Hematopoietic multipotent progenitor cell treated with erythropoietin and hydrocortisone succinate and interleukin-3 and kit ligand, for 4 days (in vitro differentiated cells): ENCODE data around the gene RUNX3.
"Not testable (repeated sequence)": the region's sequence is repeated elsewhere in the genome, so short reads cannot be mapped to it uniquely, and the experiment has no call there.

Experiments
- DNase-seq: peaks from one replicate; pipeline ENCODE4 v3.0.0-alpha.2; 2015

Gene RUNX3

DNA sequence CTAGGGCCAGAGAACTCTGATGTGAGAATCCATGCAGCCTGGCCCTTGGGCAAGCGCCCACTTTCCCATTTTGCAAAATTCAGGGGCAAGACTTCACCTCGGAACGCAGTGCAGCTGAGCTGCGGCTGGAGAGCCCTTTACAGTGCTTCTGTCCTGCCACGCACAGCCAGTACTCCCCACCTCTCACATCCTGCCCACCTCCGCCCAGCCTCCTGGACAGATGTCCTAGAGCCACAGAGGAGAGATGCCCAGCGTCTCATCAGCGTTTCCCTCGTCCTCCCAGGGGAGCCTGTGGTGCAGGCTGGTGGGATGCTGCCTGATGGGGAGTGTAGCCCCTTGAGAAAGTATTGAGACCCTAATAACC, 29.6 kb downstream of the RUNX3 start:
- no peak for DNase-seq

DNA sequence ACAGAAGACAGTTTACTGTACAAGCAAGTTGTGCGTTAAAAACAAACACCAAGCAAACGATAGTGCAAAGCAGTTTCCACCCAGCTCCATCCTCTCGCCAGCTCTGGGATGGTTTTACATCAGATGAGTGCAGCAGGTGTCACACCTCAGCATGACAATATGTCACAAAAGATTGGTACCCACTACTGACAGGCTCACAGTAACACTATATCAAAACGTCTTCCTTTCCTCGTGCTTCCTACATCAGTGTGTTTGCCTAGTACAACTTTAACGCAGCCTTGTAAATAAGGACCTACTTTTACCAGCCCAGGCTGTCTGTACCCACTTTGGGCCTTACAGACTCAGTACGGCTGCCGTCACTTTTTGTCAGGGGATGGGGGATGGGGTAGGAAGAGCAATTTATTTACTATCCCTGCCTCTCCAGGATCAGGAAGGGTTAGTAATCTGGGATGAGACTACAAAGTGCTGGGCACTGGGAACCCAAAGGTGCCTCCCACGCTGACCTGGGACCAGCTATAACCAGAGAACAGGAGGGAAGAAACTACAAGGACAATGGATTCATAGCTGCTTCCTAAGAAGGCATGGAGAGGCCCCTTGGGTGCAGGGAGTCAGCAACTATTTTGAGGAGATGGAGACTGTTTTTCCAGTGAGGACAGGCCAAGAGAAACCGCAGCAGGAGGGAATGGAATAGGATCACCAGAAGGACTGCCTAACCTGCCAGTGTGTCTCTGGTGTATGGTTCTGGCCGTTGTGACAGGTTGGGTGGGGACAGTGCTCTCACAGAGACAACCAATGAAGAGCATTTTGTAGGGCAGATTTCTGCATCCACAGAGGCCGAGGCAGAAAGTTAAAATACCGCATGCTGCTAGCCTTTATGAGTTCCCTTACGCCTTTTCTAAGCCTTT, 30.2 kb downstream of the RUNX3 start:
- DNase-seq = no peak

DNA sequence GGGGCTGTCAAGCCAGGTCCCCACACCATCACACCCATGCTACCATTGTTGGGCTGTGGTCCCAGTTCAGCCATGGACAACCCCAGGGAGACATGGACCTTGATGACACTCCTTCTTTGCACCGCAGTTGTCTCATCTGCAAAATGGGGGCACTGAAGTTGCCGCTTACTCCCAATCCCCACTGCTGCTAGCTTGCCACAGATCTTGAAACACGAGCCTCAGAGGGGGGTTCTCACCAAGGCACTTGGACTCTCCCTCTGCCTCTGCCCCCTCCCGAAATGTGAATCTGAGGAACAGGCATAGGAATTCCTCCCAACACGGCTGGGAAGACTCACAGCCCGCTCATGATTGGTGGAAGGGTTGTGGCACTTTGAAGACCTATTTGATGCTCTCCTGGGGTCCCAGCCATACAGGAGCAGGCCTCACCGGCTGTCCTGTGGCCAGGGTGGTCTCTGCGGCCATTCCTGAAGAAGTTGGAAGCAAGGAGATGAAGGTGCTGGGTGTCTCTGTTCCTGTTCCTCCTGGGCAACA, 31.1 kb downstream of the RUNX3 start:
- no peak for DNase-seq

DNA sequence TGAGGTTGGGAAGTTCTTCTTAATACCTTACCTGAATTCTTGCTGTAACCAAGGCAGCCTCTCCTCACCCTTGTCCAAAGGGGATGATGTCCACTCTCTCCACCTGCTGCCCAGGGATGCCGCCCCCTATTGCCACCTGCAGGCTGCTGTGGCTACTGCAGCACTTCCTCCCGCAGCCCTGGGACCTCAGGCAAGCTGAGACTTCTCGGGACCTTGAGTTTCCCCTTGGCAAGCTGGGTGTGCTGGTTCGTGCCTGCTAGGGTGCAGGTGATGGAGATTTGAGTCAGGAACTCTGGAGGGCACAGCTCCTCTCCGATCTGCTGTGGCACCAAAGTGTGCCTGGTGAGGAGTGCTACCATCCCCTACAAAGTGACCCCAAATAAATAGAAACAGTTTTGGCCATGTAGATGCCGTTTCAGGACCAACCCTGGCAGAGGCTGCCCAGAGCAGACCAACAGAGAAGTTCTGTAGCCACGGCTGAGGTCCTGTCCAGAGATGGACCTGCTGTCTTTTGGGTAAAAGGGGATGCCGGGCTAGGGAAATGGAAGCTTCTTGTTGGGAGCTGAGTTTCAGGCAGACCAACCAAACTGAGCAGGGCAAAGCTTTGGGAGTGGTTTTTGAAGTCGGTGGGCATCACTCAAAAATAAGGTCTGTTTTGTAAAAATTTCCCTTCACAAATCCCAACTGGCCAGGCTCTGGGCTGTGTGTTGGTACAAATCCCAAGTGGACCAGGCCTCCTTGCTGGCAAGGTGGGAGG, 31.7 kb downstream of the RUNX3 start:
- peak; percentile 68 for DNase-seq

DNA sequence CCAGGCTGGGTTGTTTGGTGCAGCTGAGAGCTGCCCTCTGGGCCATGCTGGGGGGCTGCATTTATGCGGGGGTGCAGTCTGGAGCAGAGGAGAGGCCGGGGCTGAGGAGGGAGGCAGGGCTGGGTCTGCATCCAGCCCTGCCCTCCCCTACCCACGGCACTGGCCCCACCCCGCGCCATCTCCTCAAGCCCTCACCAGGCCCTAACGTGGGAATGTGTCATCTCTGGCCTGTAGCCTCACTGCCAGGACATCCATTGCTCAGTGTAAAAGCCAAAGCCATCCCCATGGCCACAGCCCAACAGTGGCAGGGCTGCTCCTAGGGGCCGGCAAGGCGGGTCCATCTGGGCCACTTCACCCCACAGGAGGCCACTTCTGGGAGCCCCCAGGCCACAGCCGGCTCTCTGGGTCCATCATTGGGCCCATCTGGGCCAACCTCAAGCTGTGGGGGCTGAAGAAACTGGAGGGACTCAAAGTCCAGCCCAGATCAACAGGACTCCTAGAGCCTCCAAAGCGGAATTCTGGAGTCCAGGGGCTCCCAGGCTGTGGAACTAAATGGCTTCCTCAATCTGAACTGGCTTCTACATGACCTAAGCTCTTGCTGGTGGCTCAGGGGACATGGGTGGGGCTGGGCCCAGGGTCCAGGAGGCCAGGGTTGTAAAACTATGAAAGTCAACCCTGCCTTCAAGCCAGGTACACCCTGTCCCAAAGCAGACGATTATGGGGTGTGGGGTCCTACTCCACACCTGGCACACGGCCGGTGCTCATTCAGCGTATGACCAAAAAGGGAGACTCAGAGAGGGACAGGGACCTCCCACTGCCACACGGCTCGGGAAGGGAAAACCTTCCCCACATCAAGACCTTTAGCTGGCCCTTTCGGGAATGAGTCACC, 32.6 kb downstream of the RUNX3 start:
- DNase-seq = no peak

DNA sequence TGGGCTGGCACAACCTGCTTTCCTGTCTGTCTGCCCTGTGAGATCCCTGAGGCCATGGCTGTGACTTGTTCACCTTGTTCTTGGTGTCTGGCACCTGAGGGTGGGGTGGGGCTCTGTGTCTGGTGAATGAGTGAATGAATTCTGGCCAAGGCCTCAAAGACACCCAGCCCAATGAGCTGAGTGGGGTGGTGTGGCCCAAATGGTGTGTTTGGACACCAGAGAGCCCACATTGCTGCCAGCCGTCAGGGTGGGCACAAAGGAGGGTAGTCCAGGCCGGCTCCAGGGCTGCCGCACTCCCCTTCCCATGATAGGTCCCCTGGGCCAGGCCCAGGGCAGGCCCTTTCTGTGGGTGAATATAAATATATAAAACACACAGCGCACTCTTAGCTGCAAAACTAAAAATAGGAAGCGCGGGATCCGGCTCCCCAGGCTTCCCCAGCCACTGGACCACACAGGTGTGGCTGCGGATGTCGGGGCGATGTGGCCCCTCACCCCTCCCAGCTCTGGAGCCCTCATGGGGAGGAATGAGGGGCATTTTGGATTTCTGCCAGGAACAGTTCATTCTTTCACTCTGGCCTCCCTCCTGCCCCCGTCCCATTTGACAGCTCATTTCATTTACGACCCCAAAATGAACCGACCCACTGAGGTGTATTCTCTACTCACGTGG, 33.3 kb downstream of the RUNX3 start:
- no peak for DNase-seq

DNA sequence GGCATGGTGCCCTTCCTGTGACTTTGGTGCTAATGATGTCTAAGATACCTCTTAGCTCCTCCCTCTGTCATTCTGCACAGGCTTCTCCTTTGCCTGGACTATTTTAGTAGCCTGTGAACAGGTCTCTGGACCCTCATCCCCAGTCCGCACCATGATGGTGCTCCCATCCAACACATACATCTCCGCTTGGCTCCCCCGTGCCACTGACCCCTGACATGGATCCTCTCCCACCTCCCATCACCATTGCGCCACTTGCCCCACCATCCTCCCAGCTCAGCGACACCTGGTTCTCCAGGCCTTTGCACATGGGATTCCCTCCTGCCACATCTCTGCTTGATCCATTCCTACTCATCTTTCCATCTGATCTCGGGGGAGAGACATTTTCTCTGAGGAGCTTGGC, 33.9 kb downstream of the RUNX3 start:
- DNase-seq = no peak

DNA sequence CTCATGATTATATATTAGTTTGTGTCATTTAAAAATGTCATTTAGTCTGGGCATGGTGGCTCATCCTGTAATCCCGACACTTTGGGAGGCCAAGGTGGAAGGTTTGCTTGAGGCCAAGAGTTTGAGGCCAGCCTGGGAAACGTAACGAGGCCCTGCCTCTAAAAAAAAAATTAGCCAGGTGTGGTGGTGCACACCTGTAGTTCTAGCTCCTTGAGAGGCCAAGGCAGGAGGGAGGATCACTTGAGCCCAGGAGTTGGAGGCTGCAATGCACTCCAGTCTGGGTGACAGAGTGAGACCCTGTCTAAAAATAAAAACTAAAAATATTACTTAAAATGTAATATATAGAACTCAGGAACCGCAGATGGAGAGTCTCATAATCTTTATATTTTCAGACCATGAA, 34.6 kb downstream of the RUNX3 start:
- no peak for DNase-seq

DNA sequence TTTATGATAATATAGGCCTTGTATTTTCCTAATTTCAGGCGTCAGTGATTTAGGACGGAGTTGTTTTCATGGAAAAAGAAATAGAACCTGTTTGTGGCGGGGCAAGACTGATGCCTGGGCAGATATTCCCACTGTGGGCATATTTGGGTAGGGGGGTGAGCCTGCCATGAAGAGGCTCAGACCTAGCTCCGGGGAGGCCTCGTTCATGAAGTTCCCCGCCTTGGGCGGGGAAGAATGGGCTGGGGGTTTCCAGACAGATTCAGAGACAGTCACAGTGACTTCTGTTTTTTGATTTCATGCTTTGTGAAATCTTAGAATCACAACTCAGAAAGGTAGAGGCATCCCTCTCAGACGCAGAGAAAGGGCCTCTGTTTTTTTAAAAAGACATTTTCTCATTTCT, 36.1 kb downstream of the RUNX3 start:
- DNase-seq = no peak

DNA sequence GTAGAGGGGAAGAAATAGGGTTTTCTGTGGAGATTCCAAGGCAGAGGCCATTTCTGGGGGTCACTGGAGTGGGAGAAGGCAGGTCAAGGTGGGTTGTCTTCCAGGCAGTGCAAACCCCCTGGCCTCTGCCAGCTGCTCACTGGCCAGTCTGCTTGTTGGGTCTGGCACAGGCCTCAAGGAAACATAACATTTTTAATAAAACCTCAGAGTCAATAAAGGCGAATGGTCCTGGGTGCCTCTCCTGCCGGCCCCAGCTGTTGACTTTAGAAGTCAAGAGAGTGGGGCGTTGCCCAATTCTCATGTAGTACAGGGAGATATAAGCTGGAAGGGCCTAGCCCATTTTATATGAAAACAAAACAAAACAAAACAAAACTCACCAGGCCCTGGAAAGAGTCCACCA, 36.6 kb downstream of the RUNX3 start:
- DNase-seq = no peak

DNA sequence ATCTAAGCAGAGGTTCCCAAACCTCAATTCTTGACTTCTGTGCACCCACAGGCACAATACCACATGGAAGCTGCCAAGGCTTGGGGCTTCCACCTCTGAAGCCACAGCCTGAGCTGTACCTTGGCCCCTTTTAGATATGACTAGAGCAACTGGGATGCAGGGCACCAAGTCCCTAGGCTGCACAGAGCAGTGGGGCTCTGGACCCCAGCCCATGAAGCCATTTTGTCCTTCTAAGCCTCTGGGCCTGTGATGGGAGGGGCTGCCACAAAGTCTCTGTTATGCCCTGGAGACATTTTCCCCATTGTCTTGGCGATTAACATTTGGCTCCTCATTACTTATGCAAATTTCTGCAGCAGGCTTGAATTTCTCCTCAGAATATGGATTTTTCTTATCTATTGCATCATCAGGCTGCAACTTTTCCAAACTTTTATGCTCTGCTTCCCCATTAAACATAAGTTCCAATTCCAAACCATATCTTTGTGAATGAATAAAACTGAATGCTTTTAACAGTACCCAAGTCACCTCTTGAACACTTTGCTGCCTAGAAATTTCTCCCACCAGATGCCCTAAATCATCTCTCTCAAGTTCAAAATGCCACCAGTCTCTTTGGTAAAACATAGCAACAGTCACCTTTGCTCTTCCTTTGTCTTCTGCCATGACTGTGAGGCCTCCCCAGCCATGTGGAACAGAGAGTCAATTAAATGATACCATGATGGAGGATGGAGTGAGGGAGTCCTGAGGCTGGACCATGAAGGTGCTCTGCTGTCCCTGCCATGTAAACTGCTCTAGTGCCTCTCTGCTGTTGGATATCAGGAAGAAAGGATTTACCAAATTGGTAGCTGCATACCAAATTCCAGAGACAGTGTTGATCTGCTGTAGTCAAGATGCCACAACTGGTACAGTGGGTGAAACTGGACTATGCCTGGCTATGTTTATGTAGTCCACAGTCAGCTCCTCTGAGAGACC, 37.6 kb downstream of the RUNX3 start:
- no peak for DNase-seq

DNA sequence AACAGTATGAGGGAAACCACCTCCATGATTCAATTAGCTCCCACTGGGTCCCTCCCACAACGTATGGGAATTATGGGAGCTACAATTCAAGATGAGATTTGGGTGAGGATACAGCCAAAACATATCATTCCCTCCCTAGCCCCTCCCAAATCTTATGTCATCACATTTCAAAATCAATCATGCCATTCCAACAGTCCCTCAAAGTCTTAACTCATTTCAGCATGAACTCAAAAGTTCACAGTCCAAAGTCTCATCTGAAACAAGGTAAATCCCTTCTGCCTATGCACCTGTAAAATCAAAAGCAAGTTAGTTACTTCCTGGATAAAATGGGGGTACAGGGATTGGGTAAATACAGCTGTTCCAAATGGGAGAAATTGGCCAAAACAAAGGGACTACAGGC, 38.7 kb downstream of the RUNX3 start:
- not testable (repeated sequence) for DNase-seq

DNA sequence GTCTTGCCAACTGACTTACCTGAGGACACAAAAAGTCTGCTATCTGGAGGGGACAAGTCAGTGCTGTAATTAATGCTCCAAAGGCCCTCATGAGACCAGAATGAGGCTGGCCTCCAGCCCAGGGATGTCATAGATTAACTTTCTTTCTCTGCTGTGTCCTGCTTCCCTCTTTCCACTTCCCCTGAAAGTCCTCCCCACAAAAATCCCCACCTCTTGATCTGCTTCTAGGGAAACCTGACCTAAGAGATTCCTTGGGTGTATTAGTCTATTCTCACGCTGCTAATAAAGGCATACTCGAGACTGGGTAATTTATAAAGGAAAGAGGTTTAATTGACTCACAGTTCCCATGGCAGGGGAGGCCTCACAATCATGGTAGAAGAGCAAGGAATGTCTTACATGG, 39.2 kb downstream of the RUNX3 start:
- no peak for DNase-seq

DNA sequence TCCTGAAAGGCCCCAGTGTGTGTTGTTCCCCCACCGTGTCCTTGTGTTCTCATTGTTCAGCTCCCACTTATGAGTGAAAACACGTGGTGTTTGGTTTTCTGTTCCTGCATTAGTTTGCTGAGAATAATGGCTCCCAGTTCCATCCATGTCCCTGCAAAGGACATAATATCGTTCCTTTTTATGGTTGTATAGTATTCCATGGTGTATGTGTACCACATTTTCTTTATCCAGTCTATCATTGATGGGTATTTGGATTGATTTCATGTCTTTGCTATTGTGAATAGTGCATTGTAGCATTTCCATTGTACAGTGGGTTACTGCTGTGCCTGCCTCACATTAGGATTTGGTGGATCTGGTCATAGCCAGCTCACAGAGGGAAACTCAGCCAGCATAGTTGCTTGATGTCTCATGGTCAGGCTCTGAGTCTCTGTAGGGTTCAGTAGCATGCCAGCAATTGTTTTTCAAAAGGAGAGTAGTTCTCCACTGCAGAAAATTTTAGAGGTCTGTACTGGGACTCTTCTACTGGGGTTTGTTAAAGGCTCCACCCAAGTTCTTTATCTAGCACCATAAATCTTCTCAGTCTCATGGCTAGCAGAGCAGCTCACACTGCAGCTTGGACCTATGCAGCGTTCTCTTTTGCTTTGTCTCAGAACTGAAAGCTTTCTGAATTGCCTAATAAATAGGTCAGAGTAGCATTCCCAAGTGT, 41.0 kb downstream of the RUNX3 start:
- DNase-seq = peak; percentile 50

DNA sequence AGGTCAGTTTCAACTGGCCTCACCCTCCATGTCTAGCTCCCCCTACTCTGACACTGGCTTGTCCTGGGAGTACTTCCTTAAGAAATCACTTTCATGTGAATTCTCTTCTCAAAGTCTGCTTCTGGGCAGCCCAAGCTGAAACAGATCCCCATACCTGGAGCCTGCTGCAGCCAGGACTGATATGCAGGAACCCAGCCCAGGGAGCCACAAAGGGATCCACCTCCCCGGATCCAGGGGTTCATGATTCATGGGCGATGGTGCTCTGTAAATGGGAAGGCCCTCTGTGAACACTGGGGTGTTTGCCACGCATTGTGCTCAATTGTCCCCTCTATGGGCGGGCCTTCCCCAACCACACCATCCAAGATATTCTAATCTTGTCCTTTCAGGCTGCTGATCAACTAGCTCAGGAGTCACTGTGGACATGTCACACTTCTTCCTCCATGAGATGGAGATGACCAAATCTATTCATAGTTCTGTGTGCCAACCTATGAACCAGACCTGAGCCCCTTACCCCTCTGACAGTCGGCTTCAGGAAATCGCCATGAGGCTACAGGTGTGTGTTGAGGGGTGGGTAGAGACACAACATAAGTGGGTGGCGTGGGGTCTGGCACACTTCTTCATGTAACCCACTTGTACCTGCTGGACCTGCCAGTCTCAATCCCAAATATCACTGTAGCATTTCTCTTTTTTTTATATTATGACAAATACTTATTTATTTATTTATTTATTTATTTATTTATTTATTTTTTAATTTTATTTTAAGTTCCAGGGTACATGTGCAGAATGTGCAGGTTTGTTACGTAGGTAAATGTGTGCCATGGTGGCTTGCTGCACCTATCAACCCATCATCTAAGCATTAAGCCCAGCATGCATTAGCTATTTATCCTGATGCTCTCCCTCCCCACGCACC, 41.8 kb downstream of the RUNX3 start:
- peak; percentile 78 for DNase-seq

DNA sequence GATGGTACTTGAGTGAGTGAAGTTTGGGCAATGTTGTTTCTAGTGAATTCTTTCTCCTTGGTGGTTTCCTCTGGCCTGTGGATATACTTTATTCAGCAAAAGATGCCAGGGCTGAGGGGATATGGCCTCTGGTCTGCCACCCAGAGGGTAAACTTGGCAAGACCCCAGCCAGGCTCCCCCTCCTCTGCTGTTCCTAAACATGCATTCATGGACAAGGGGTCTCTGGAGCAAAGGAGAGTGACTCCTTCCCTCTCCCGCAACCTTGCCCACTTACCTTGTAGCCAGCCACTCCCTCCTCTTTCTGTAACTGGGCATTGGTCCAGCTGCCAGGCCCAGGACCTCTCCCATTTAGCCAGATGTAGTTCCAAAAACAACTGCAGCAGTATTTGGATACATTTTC, 43.8 kb downstream of the RUNX3 start:
- no peak for DNase-seq

DNA sequence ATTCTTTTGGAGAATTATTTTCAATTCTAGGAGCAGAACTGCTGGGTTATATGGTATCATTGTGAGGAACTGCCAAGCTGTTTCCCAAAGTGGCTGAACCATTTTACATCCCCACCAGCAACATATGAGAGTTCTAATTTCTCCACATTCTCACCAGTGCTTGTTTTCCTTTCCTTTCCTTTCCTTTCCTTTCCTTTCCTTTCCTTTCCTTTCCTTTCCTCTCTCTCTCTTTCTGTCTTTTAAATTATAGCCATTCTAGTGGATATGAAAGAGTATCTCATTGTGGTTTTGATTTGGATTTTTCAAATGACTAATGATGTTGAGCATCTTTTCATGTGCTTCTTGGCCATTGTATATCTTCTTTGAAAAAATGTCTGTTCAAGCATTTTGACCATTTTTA, 45.3 kb downstream of the RUNX3 start:
- no peak for DNase-seq

DNA sequence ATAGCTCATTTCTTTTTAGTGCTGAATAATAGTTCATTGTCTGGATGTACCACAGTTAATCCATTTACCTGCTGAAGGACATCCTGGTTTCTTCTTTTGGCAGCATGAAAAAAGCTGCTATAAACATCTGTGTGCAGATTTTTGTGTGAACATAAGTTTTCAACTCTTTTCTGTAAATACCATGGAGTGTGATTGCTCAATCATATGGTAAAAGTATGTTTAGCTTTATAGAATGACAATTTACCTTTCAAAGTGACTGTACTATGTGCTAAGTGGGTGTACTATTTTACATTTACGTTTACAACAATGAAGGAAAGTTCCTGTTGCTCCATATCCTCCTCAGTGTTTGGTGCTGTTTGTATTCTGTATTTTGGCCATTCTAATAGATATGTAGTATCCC, 49.0 kb downstream of the RUNX3 start:
- no peak for DNase-seq
